HG02623 (cell line): ENCODE results near the gene EPS15.
A peak's percentile ranks its signal among the peaks of the same experiment; 100 is the strongest.
"Not testable (repeated sequence)": the region's sequence is repeated elsewhere in the genome, so short reads cannot be mapped to it uniquely, and the experiment has no call there.

Experiments
- ATAC-seq: cut with Tn5 transposase; IDR thresholded peaks from one replicate; pipeline ENCODE4 v1.9.1; 2021; ENCODE audit warnings: moderate library complexity; ENCODE audit not compliant: unreplicated experiment

Gene EPS15

DNA sequence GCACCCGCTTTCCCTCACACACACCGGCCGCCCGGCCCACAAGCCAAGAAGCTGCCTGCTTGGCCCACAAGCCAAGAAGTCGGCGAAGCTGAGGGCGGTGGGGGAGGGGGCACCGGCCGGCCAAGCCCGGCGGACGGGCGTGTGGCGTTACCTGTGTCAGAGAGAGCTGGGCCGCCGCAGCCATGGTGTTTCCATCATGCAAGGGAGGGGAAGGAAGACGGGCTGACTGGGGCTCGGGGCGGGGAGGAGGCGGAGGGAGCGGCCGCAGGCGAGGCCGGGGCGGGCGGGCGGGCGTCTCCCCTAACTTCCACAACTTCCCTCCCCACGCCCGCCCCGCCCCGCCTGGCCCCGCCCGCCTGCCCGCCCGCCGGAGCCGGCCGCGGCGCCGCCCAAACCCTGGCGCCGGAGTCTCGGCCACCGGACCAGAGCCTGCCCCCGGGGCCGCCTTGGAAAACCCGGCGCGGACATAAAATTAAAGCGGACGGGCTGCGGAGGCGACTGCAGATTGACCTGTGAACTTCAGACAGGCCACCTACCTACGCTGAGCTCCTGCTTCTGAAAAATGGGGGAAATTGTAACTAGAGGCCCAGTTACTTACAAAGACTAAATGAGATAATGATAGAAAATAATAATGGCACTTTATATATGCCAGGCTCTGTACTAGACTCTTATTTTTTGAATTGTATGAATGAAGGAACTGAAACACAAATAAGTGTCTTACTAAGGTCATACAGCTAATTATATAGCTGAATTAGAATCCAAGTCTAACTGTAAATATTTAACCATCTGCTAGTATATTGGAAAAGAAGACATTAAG is at the start of gene EPS15:
TSS of gene EPS15 (minus strand) at position 219 of the 817 bp plus-strand sequence. CDS start at position 184, 35 bp downstream.
- ATAC-seq: peak; percentile 47

DNA sequence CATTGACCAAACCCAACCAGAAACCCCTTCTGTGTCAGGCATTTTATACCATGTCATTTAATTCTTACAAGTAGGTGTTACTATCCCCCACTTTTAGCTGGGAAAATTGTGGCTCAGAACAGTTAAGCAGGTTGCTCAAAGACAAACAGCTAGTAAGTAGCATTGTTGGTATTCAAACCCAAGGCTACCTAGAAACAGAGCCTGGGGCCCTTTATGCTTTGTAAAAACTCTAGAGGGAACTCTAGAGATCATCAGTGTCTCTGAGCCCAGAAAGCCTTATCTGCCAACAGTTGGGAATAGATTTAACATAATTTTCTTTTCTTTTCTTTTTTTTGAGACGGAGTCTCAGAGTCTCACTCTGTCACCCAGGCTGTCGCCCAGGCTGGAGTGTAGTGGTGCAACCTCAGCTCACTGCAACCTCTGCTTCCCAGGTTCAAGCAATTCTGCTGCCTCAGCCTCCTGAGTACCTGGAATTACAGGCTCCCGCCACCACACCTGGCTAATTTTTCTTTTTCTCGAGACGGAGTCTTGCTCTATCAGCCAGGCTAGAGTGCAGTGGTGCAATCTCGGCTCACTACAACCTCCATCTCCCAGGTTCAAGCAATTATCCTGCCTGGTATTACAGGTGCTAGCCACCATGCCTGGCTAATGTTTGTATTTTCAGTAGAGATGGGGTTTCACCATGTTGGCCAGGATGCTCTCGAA is 49.3 kb upstream of the EPS15 start:
- ATAC-seq: no peak

DNA sequence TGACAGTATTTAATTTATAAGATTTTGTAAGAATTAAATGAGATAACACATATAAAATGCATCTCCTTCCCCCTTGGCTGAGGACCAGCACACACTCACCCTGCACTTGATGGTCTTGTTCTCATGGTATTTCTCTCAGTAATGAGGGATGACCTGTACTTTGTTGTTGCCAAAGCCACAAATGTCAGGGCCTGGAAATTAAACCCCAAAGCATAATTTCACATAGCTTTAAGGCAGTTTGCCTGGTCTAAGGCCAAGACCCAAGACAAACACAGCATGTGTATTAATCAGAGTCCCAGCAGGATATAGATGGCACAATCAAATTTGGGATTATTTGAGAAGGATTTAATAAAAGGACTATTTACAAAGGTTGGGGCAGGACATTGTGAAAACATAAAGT is 48.6 kb upstream of the EPS15 start:
- ATAC-seq: no peak

DNA sequence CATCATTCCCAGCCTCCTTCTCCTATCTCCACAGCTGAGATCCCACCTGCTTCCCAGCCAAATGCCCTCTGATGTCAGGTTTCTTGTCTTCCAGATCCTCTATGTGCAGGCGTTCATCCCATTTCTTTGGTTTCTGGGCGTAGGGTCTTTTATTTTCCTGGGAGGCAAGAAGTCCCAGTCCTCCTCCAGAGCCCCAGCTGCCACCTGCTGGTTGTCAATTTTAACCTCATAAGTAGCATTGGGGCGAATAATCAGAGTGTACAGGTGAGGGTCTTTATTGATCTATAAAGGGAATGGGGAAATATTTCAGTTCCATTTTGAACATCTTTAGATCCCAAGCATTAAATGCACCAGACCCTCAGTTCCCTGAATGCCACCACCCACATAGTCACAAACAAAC is 47.2 kb upstream of the EPS15 start:
- ATAC-seq: no peak

DNA sequence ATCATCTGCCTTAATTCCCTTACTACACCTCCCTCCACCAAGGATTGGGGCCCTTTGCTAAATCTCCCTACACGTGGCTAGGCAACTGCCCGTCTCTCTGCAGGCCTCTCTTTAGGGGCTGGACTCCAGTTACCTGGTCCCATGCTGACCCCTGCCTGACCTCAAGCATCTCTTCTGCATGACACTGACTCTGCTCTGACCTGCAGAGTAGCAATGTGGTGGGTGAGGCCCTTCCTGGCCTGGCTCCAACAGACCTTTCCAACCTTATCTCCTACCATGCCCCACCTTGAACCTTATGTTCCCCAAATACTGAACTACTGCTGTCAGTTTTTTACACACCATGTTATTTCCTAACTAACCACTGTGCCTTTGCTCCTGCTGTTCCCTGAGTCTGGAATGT is 45.9 kb upstream of the EPS15 start:
- no peak for ATAC-seq

DNA sequence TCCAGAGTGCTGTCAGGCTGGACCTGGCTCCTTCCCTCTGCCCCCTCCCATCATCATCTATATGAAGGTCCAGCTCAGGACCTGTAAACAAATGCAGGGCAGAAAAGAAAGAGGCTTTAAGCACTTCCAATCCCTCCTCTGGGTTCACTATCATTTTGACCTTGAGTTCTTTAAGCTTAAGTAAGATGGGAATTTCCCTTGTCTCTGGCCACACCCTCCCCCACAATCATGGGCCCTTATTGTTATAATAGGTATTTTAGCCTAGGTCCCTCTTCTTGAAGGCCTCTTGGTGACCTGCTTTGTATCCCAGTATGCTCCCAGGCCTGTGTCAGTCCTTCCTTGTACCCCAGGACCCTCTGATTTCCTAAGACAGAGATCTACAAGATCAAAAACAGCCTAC is 45.1 kb upstream of the EPS15 start:
- ATAC-seq: no peak

DNA sequence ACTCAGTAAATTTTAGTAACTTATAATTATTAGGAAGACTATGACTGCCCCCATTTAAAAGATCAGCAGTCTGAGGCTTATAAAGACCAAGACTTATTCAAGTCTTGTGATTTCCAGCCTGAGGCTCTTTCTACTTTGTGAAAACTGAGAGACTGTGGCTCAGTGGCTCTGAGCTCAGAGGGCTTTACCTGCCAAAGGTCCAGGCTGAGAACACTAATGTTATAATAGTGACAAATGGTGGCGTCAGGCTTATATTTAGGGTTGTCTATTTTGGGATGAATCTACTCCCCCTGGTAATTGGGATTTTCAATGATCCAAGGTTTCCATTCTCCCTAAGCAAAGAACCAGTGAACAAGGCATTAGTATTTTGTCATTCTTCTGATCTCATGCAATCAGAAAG is 42.6 kb upstream of the EPS15 start:
- ATAC-seq: no peak

DNA sequence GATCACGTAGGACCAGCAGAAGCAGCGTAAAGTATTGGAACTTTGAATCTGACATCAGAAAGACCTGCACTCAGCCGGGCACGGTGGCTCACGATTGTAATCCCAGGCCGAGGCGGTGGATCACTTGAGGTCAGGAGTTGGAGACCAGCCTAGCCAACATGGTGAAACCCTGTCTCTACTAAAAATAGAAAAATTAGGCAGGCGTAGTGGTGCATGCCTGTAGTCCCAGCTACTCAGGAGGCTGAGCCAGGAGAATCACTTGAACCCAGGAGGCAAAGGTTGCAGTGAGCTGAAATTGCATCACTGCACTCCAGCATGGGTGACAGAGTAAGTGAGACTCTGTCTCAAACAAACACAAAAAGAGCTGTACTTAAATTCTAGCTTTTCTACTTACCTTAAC is 41.8 kb upstream of the EPS15 start:
- ATAC-seq: not testable (repeated sequence)

DNA sequence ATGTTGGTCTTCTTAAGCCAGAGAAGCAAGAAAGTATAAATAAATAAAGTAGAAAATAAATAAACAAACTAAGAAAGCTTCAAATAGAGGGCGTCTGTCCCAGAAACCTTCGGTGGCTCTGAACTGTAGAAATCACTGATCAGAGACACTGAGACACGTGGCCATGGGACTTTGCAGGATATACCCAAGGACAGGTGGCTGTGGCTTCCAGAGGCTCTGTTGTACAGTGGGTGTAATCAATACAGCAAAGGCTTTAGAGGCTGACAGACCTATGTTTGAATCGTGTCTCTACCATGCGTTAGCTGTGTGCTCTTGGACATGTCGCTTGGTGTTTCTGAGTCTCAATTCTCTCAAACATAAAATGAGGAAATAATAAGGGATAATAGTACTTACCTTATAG is 41.0 kb upstream of the EPS15 start:
- ATAC-seq: no peak

DNA sequence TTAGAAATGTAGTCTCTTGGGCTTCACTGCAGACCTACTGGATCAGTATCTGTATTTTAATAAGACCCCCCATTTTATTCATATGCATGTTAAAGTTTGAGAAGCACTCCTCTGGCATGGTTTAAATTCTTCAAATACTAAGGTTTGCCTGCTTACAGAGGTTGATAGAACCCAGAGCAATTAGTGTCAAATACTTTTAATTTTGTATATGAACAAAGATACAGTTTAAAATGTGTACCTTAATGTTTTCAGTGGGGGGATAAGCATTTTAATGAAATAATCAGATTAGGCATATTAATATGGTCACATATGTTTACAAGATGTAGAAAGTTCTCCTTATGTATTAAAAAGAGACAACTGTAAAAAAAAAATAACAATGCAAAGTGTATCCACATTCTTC is 40.4 kb upstream of the EPS15 start:
- no peak for ATAC-seq

DNA sequence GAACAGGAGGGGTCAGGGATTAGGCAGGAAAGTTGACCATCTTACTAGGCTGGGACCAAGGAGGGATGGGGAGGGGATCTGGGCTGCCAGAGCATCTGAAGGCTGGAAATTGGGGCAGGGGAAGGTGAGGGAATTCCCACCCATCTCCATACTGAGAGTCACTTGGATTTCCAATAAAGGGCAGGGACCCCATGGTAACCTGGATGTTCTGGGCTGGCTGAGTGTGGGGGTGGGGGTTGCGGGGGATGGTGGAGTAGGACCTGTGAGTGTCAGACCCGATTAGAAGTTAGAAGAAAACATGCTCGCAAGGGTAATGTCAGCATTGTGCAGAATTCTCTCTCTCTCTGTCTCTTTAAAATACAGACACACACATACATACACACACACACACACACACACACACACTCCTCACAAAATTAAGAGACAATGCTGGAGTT is 40.0 kb upstream of the EPS15 start:
- ATAC-seq: no peak

DNA sequence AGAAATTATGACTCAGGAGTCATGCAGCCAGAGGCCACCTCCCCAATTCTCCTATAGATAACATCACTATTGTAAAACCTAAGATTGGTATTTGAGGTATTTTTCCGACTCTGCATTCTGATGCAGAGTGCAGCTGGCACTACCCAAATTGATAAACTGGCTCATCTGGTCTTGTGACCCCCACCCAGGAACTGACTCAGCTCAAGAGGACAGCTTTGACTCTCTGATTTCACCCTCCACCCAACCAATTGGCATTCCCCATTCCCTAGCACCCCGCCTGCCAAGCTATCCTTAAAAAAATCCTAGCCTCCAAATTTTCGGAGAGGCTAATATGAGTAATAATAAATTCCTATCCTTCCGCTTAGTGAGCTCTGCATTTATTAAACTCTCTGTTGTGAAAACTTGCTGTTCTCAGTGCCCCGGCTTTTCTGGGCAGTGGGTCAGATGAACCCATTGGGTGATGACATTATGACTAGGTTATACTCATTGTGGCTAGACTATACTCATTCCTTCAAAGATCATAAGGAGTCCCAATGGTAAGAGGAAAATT is 39.4 kb upstream of the EPS15 start:
- ATAC-seq: no peak

DNA sequence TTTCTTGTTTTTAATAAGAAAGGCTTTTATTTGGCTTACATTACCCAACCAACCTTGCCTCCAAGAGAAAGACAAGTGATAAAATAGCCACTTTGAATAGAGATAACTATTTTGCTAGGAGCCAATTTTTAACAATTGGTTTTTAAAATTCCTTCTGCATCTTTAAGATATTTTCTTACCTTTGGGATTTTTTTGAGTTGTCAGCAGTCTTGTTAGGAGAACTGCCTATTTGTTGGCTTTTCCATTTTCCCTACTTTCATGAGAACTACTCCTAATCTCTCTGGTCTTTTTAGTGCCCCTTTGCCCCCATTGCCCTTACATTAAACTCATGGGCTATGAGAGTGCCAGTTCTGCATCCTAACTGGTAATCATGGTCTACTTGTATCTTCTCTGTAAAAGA is 38.1 kb upstream of the EPS15 start:
- ATAC-seq: no peak

DNA sequence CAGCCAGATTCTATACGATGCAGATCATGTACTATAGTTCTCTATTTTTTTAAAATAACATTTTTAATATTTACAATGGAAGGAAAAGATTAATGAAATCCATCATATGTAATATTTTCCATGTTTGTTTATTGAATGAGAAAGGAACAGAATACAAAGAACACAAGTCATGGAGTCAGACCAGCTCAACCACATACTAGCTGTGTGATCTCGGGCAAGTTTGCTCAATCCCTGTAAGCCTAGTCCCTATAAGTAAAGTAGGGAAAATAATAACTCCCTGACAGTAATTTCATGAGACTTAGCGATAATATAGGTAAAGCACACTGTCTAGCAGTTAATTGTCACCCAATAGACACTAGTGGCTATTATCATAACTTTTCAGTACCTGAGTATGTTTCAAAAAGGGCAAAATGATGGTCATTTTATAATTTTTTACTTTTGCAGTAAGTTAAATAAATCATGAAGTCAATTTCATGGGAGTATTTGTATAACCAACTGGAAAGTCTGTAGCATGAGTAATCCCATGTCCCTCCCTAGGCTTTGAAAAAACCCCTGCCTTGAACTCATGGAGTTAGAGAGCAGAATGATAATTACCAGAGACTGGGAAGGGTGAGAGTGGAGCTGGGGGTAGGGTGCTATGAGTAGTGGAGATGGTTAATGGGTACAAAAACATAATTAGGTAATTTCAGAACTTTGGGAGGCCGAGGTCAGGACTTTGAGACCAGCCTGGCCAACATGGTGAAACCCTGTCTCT is 37.0 kb upstream of the EPS15 start:
- ATAC-seq: no peak

DNA sequence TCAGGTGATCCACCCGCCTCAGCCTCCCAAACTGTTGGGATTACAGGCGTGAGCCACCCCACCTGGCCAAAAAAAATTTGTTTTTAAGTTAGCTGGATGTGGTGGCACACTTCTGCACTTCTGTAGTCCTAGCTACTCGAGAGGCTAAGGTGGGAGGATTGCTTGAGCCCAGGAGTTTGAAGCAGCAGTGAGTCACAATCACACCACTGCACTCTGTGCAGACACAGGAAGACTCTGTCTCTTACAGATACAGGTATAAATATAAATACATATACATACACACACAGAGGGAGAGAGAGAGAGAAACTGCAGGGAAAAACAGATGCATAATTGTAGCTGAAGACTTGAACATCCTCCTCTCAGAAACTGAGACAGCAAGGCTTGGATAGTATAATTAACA is 34.8 kb upstream of the EPS15 start:
- no peak for ATAC-seq

DNA sequence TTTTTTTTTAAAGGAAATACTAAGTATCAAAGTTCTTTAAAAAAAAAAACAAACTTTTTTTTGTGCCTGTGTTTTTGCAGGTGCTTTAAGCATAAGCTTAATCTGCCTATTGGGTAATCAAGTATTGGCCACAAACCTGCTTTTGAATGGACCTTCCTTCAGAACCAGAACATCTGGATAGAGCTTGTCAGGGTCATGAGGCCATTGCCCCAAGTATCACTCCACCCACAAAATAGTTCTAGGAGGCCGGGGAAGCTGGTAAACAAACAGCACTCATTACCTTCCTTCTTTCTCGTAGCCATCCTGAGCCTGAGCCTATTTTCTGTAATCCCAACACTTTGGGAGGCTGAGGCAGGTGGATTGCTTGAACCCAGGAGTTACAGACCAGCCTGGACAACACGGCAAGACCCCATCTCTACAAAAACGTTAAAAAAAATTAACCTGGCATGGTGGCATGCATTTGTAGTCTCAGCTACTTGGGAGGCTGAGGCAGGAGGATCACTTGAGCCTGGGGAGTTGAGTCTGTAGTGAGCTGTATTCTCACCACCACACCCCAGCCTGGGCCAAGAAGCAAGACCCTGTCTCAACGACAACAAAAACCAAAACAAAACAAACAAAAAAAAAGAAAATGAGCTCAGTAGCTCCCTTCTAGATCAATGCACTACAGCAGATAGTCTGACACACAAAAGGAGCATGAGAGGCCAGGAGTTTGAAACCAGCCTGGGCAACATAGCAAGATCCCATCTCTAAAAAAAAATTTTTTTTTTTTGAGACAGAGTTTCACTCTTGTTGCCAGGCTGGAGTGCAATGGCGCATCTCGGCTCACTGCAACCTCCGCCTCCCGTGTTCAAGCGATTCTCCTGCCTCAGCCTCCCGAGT is 34.1 kb upstream of the EPS15 start:
- ATAC-seq: no peak

DNA sequence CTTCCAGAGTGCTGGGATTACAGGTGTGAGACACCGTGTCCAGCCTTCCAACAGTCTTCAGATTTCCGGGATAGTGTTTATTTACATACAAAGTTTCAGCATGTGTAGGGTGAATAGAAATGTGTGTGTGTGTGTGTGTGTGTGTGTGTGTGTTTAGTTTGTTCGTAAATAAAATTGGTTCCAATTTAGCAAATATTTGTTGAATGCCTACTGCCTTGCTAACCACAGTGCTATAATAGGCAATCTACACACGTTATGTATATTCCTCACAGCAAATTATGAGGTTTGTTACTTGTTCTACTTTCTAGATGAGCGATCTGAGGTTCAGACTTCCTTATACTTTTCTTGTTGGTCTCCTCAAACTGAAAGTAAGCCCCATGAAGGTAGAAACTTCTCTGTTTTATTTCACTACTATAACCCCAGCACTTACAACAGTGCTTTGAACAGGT is 32.8 kb upstream of the EPS15 start:
- no peak for ATAC-seq

DNA sequence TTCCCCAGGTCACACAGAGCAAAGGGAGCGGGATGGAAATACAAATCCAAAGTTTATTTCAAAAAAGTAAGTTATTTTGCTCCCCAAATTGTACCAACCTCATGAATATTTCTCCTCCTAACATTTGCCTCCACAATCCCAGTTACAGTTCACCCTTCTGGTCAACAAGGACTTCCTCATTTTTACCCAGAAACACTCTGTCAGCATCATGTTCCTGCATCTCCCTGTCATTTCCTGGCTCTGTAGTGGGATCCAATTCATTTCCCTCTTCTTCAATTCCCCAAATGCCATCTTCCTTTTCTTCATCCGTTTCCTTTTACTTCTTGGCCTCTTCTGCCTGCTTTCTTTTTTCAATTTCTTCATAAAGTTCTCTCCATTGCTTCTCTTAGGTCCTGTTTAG is 32.0 kb upstream of the EPS15 start:
- ATAC-seq: no peak

DNA sequence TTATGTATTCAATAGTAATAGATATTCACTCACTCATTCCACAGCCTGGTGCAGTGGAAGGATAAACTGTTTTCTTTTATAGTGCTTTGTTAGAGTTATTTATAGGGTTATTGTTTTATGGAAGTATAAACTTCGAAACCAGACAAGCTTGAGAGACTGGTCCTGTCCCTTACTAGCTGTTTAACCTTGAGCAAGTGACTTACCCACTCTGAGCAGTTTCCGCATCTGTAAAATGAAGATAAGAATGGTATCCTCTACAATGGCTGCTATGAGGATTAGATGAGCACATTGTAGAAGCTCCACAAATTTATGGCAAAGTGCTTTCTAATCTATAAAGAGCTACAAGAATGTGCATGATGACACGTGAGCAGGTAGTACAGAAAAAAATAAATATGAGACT is 30.8 kb upstream of the EPS15 start:
- no peak for ATAC-seq

DNA sequence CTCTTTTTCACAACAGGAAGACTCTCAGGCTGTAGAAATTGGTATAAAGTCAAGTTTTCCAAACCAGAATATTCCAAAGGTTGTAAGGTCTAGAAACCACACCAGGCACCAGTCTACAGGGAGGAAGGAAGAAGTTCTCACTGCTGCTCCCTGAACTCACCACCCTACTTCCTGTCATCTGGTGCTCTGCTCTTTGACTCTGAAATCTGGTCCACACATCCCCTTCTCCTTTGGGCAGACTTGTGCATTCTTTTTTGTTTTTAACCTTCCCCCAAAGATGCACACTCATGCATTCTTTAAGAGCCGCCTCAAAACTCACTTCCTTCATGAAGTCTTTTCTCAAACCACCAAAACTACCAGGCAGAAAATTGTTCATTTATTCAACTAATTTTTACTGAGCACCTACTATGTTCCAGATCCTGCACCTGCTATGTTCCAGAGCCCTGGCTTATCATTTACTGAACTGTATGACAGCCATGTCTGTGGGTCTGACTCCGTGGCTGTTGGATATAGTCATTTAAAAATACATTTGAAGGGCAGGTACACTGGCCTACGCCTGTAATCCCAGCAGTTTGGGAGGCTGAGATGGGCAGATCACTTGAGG is 30.1 kb upstream of the EPS15 start:
- ATAC-seq: no peak
